Panc1 (cell line): ENCODE results near the gene BRI3BP.

ENCODE experiments used
- SIN3A ChIP-seq: IDR thresholded peaks from 2 replicates; pipeline ENCODE4 v1.6.1; 2012; ENCODE audit warnings: low read depth, mild to moderate bottlenecking, low read length, moderate library complexity, borderline replicate concordance; ENCODE audit not compliant: insufficient read depth
- TCF7L2 ChIP-seq: IDR thresholded peaks from 2 replicates; pipeline ENCODE4 v1.6.1; 2011; ENCODE audit warnings: mild to moderate bottlenecking, low read depth, low read length, inconsistent platforms
- TF ChIP-seq, protein P1 (sequence below): fragments of 450-650 bp; IDR thresholded peaks from 2 replicates; pipeline ENCODE4 v1.5.1; 2017; ENCODE audit warnings: mild to moderate bottlenecking

DNA sequence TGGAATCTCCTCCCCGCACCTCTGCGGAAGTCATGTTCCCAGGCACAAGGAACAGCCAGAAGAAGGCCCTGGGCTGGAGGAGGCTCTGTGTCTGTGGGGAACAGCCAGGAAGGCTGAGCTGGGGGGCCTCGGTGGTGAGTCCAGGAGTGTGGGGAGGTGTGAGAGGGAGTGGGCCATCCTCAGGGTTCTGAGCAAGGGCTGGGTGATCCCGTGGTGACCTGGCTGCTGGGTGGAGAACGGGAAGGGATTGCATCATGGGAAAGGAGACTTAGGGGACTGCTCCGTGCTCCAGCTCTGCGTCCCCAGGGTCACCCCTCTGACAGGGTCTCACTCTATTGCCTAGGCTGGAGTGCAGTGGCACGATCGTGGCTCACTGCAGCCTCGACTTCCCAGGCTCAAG is 85.6 kb downstream of the BRI3BP start:
- TF ChIP-seq, protein P1, sequence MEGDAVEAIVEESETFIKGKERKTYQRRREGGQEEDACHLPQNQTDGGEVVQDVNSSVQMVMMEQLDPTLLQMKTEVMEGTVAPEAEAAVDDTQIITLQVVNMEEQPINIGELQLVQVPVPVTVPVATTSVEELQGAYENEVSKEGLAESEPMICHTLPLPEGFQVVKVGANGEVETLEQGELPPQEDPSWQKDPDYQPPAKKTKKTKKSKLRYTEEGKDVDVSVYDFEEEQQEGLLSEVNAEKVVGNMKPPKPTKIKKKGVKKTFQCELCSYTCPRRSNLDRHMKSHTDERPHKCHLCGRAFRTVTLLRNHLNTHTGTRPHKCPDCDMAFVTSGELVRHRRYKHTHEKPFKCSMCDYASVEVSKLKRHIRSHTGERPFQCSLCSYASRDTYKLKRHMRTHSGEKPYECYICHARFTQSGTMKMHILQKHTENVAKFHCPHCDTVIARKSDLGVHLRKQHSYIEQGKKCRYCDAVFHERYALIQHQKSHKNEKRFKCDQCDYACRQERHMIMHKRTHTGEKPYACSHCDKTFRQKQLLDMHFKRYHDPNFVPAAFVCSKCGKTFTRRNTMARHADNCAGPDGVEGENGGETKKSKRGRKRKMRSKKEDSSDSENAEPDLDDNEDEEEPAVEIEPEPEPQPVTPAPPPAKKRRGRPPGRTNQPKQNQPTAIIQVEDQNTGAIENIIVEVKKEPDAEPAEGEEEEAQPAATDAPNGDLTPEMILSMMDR, result no peak
- TF ChIP-seq SIN3A (no peak), TCF7L2 (no peak)
